ENCODE results near the gene ANTXR1. TPM values are rescaled to one million over a fixed set of nuclear protein-coding genes. Genes with fewer than 3 reads are reported as not detected.
A peak's percentile ranks its signal among the peaks of the same experiment; 100 is the strongest.

The ANTXR1 gene
- total RNA-seq, 4 donors from 2014 or later: 7.1 to 101 (median 15.8) TPM

GRCh38 chr2:69291004-69291650 lies 278.1 kb downstream of the ANTXR1 start:
- Histone ChIP-seq H3K4me1 (peaks cover 0 to 15% (median 9%) of the 10 kb centered on the region in 4 donors), H3K4me3 (no peak overlapping the region), H3K27me3 (no peaks in the 10 kb centered on the region), H3K36me3 (no peaks in the 10 kb centered on the region), H3K9me3 (no peaks in the 10 kb centered on the region), H3K27ac (peak overlapping the region in 2 of 4 donors; percentile 56 to 67)
- no peak for DNase-seq
- intact Hi-C loops (cut with DNase I; ENCODE audit: low total_unique reads) (no loop called here), in situ Hi-C loops (cut with MboI; ENCODE audit: low pct_ligation_motif_present in 1 of 4, low pct_unique_long_range_greater_than_20kb in 1 of 4, low sequenced_read_pairs in 3 of 4) (no loop called here)
- TF ChIP-seq CTCF (IDR thresholded peaks at IDR 0.05) (no peak), POLR2A (IDR thresholded peaks at IDR 0.05) (no peak), EP300 (IDR thresholded peaks at IDR 0.05; ENCODE audit: low read depth) (no peak), POLR2AphosphoS5 (IDR thresholded peaks at IDR 0.05) (no peak)

GRCh38 chr2:69291721-69292120 lies 278.7 kb downstream of the ANTXR1 start:
- intact Hi-C loops (cut with DNase I; ENCODE audit: low total_unique reads): no loop called here
- Histone ChIP-seq H3K4me1 (peaks cover 0 to 15% (median 9%) of the 10 kb centered on the region in 4 donors), H3K4me3 (no peak overlapping the region), H3K27ac (peak overlapping the region in 2 of 4 donors; percentile 56 to 67), H3K36me3 (no peaks in the 10 kb centered on the region), H3K9me3 (no peaks in the 10 kb centered on the region), H3K27me3 (no peaks in the 10 kb centered on the region)
- no peak for DNase-seq
- 71 to 80% methylated on average over 3 of the region's 3 CpGs for WGBS, 2 donors (ENCODE audit: low coverage in 1 of 2)
- no peak for TF ChIP-seq POLR2AphosphoS5 (IDR thresholded peaks at IDR 0.05)
- no peak for TF ChIP-seq EP300 (IDR thresholded peaks at IDR 0.05; ENCODE audit: low read depth)
- no peak for TF ChIP-seq CTCF (IDR thresholded peaks at IDR 0.05)
- no peak for TF ChIP-seq POLR2A (IDR thresholded peaks at IDR 0.05)
- in situ Hi-C loops (cut with MboI; ENCODE audit: low pct_ligation_motif_present in 1 of 4, low pct_unique_long_range_greater_than_20kb in 1 of 4, low sequenced_read_pairs in 3 of 4): no loop called here

- intact Hi-C loops (cut with DNase I; ENCODE audit: low total_unique reads) (no loop called here), in situ Hi-C loops (cut with MboI; ENCODE audit: low pct_ligation_motif_present in 1 of 4, low pct_unique_long_range_greater_than_20kb in 1 of 4, low sequenced_read_pairs in 3 of 4) (no loop called here)
- no peak for TF ChIP-seq POLR2A (IDR thresholded peaks at IDR 0.05)
- no peak for TF ChIP-seq POLR2AphosphoS5 (IDR thresholded peaks at IDR 0.05)
- TF ChIP-seq CTCF (IDR thresholded peaks at IDR 0.05): no peak
- no peak for TF ChIP-seq EP300 (IDR thresholded peaks at IDR 0.05; ENCODE audit: low read depth)
- H3K4me1 ChIP-seq: peaks cover 0 to 15% (median 9%) of the 10 kb centered on the region in 4 donors
- H3K27ac ChIP-seq: peak overlapping the region in 2 of 4 donors; percentile 56 to 67
- no peaks in the 10 kb centered on the region for H3K36me3 ChIP-seq
- DNase-seq: no peak
- H3K27me3 ChIP-seq: no peaks in the 10 kb centered on the region
- 69 to 100% methylated on average over 1 to 3 of the region's 3 CpGs for WGBS, 2 donors (ENCODE audit: low coverage in 1 of 2)
- no peaks in the 10 kb centered on the region for H3K9me3 ChIP-seq
- H3K4me3 ChIP-seq: no peak overlapping the region
Observed at GRCh38 chr2:69292256-69292655, 279.3 kb downstream of the ANTXR1 start.

- 88% methylated on average over 3 of the region's 3 CpGs; no CpG with 5 or more reads in 1 of the 2 donors for WGBS, 2 donors (ENCODE audit: low coverage in 1 of 2)
Observed at GRCh38 chr2:69296421-69296820, 283.4 kb downstream of the ANTXR1 start.

More at GRCh38 chr2:69296421-69296820, 283.4 kb downstream of the ANTXR1 start:
- in situ Hi-C loops (cut with MboI; ENCODE audit: low pct_ligation_motif_present in 1 of 4, low pct_unique_long_range_greater_than_20kb in 1 of 4, low sequenced_read_pairs in 3 of 4) (no loop called here), intact Hi-C loops (cut with DNase I; ENCODE audit: low total_unique reads) (no loop called here)
- no peak for DNase-seq
- Histone ChIP-seq H3K27ac (no peak overlapping the region), H3K27me3 (no peaks in the 10 kb centered on the region), H3K4me1 (peaks cover 0 to 9% (median 3%) of the 10 kb centered on the region in 4 donors), H3K4me3 (no peak overlapping the region), H3K36me3 (no peaks in the 10 kb centered on the region), H3K9me3 (no peaks in the 10 kb centered on the region)
- TF ChIP-seq POLR2A (IDR thresholded peaks at IDR 0.05) (no peak), POLR2AphosphoS5 (IDR thresholded peaks at IDR 0.05) (no peak), CTCF (IDR thresholded peaks at IDR 0.05) (no peak), EP300 (IDR thresholded peaks at IDR 0.05; ENCODE audit: low read depth) (no peak)
